Adrenal gland (tissue), 5 donors: ENCODE results near the gene SURF6.

Experiments used
- POLR2A ChIP-seq, 2 donors: fragments of 450-650 bp; IDR thresholded peaks; one replicate each; pipeline ENCODE4 v1.6.1; 2017; ENCODE audit warnings: antibody characterized with exemption in 2 of 2, mild to moderate bottlenecking in 2 of 2, moderate library complexity in 1 of 2
- TF ChIP-seq, protein P1 (sequence below), 6 experiments: fragments of 450-650 bp in 4 of 6; fragments of 200-600 bp in 2 of 6; sonication (generic) in 1 of 6; IDR thresholded peaks; 1 replicate in 5 of 6; 2 replicates in 1 of 6; pipeline versions ENCODE4 v1.5.1 to v1.8.0; 2016 to 2021; ENCODE audit warnings: antibody characterized with exemption in 6 of 6, mild to moderate bottlenecking in 2 of 6, moderate library complexity in 1 of 6
- donor health status: DM: no; HTN: no; CAD: no.

DNA sequence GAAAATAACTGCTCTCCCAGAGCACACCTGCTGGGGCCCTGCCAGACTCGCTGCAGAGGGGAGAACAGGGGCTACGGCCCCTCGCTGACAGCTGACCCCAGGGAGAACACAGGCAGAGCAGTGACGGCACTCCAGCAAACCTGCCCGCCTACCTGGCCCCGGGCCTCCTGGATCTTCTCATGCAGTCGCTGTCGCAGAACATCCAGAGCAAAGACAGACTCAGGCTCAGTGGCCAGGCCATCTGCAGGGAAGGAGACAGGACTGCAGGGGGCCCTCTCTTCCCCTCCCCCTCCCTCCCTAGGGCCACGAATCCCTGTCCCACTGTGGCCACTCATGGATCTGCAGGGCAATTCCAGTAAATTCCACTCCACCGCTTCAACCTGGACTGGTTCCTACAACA, 2.4 kb downstream of the SURF6 start:
- TF ChIP-seq POLR2A (IDR thresholded peaks at IDR 0.05): no peak
- TF ChIP-seq, protein P1, sequence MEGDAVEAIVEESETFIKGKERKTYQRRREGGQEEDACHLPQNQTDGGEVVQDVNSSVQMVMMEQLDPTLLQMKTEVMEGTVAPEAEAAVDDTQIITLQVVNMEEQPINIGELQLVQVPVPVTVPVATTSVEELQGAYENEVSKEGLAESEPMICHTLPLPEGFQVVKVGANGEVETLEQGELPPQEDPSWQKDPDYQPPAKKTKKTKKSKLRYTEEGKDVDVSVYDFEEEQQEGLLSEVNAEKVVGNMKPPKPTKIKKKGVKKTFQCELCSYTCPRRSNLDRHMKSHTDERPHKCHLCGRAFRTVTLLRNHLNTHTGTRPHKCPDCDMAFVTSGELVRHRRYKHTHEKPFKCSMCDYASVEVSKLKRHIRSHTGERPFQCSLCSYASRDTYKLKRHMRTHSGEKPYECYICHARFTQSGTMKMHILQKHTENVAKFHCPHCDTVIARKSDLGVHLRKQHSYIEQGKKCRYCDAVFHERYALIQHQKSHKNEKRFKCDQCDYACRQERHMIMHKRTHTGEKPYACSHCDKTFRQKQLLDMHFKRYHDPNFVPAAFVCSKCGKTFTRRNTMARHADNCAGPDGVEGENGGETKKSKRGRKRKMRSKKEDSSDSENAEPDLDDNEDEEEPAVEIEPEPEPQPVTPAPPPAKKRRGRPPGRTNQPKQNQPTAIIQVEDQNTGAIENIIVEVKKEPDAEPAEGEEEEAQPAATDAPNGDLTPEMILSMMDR (IDR thresholded peaks at IDR 0.05): no peak
